HCT116 (cell line): ENCODE measurements around the gene MTA3. TPM values are rescaled to one million over a fixed set of nuclear protein-coding genes. Genes with fewer than 3 reads are reported as not detected.

Experiments used
- ATAC-seq: fragments of 200-7000 bp; cut with Tn5 transposase; 2 replicates; pipeline ENCODE4 v1.9.1; 2020; ENCODE audit warnings: mild to moderate bottlenecking, moderate library complexity
- BruUV-seq: library from RNA; stranded (reverse); fragments of 400-500 nt; replicated peaks from 2 replicates; lab custom pipeline; 2021; lab: Mats Ljungman, UMichigan
- CTCF ChIA-PET: fragments of 300-600 bp; sonication (Branson Sonifier 250); formaldehyde crosslinking; loops from one replicate; lab custom pipeline; 2021; ENCODE audit warnings: antibody characterized with exemption; lab: Charles Lee
- POLR2A ChIA-PET: fragments of 300-600, 350-600 bp; sonication (Branson Sonifier 250); formaldehyde crosslinking; loops from one replicate; lab custom pipeline; 2021; ENCODE audit warnings: antibody characterized with exemption; lab: Charles Lee
- RAD21 ChIA-PET, 2 experiments: fragments of 300-600 bp; sonication (Branson Sonifier 250); formaldehyde crosslinking; loops; one replicate each; lab custom pipeline; 2023; ENCODE audit warnings: low total read pairs in 2 of 2; ENCODE audit not compliant: uncharacterized antibody in 2 of 2, unreplicated experiment in 2 of 2, low non-redundant PET in 1 of 2; lab: Charles Lee
- DNase-seq: peaks from one replicate; pipeline ENCODE4 v3.0.0-alpha.2; 2010; ENCODE audit warnings: low read depth, low spot score
- H2AFZ ChIP-seq: fragments of 200-600 bp; shearing (Covaris generic), sonication (generic); 2 replicates; pipeline ENCODE4 v1.6.1; 2017; ENCODE audit warnings: low read depth, mixed run types, mixed read lengths, antibody characterized with exemption, low read length; ENCODE audit not compliant: poor library complexity, severe bottlenecking
- H3K27ac ChIP-seq: 2 replicates; pipeline ENCODE4 v1.5.1; 2012; ENCODE audit warnings: low read depth, low read length
- H3K27me3 ChIP-seq: fragments of 200-600 bp; sonication (generic); 2 replicates; pipeline ENCODE4 v1.6.1; 2016; ENCODE audit warnings: mixed run types, low read length, mixed read lengths; ENCODE audit not compliant: insufficient read depth
- H3K36me3 ChIP-seq, 2 experiments: fragments of 200-500 bp in 1 of 2; fragments of 200-600 bp in 1 of 2; sonication (Bioruptor generic) in 1 of 2; sonication (generic) in 1 of 2; 2 replicates each; pipeline versions ENCODE4 v1.5.1 to v1.6.1; 2014 to 2016; ENCODE audit warnings: low read length in 2 of 2, inconsistent platforms in 1 of 2, mixed read lengths in 1 of 2, mixed run types in 1 of 2; ENCODE audit not compliant: insufficient read depth in 2 of 2, control insufficient read depth in 1 of 2
- H3K4me1 ChIP-seq, 2 experiments: fragments of 200-600 bp in 1 of 2; sonication (generic) in 1 of 2; 2 replicates each; pipeline versions ENCODE4 v1.5.1 to v1.6.1; 2012 to 2017; ENCODE audit warnings: low read length in 2 of 2, inconsistent platforms in 1 of 2, mild to moderate bottlenecking in 1 of 2, mixed read lengths in 1 of 2, mixed run types in 1 of 2, moderate library complexity in 1 of 2; ENCODE audit not compliant: insufficient read depth in 2 of 2, control insufficient read depth in 1 of 2
- H3K4me2 ChIP-seq: fragments of 200-600 bp; sonication (generic); 2 replicates; pipeline ENCODE4 v1.6.1; 2017; ENCODE audit warnings: mixed run types, low read length, mixed read lengths
- H3K4me3 ChIP-seq, 2 experiments: fragments of 200-600 bp in 1 of 2; sonication (generic) in 1 of 2; replicated peaks in 1 of 2; 2 replicates each; pipeline ENCODE4 v1.5.1; 2011 to 2016; ENCODE audit warnings: low read length in 2 of 2, control low read depth in 1 of 2, low read depth in 1 of 2, mild to moderate bottlenecking in 1 of 2, mixed read lengths in 1 of 2, mixed run types in 1 of 2
- H3K79me2 ChIP-seq: fragments of 200-600 bp; sonication (generic); 2 replicates; pipeline ENCODE4 v1.6.1; 2017; ENCODE audit warnings: mild to moderate bottlenecking, mixed run types, low read length, moderate library complexity, mixed read lengths; ENCODE audit not compliant: insufficient read depth
- H3K9ac ChIP-seq: fragments of 200-600 bp; sonication (generic); 2 replicates; pipeline ENCODE4 v1.6.1; 2016; ENCODE audit warnings: low read length, mixed read lengths
- H3K9me2 ChIP-seq: fragments of 200-600 bp; sonication (generic), shearing (Covaris generic); 2 replicates; pipeline ENCODE4 v1.6.1; 2017; ENCODE audit warnings: mixed run types, mild to moderate bottlenecking, moderate library complexity; ENCODE audit not compliant: insufficient read depth
- H3K9me3 ChIP-seq, 2 experiments: fragments of 200-500 bp in 1 of 2; fragments of 200-600 bp in 1 of 2; sonication (Bioruptor generic) in 1 of 2; sonication (generic) in 1 of 2; 2 replicates each; pipeline ENCODE4 v1.6.1; 2014 to 2017; ENCODE audit warnings: low read length in 2 of 2, mixed read lengths in 2 of 2, inconsistent platforms in 1 of 2, low read depth in 1 of 2, mild to moderate bottlenecking in 1 of 2, mixed run types in 1 of 2, moderate library complexity in 1 of 2; ENCODE audit not compliant: control insufficient read depth in 1 of 2, insufficient read depth in 1 of 2
- H4K20me1 ChIP-seq: fragments of 200-600 bp; sonication (generic), shearing (Covaris generic); 2 replicates; pipeline ENCODE4 v1.6.1; 2017; ENCODE audit warnings: mixed run types, mild to moderate bottlenecking, moderate library complexity; ENCODE audit not compliant: insufficient read depth
- CEBPB ChIP-seq: IDR thresholded peaks from 2 replicates; pipeline ENCODE4 v1.6.1; 2012; ENCODE audit warnings: low read depth
- ELF1 ChIP-seq: IDR thresholded peaks from 2 replicates; pipeline ENCODE4 v1.6.1; 2012; ENCODE audit warnings: low read depth, borderline replicate concordance
- POLR2A ChIP-seq: IDR thresholded peaks from 2 replicates; pipeline ENCODE4 v1.7.0; 2011; ENCODE audit warnings: borderline replicate concordance; ENCODE audit not compliant: insufficient read depth, insufficient read length; ENCODE audit errors: extremely low read depth
- POLR2AphosphoS5 ChIP-seq: IDR thresholded peaks from 2 replicates; pipeline ENCODE4 v1.6.1; 2011; ENCODE audit warnings: mild to moderate bottlenecking, low read depth, low read length, moderate library complexity
- RAD21 ChIP-seq: IDR thresholded peaks from 2 replicates; pipeline ENCODE4 v1.6.1; 2012; ENCODE audit warnings: low read depth, mild to moderate bottlenecking
- YY1 ChIP-seq: IDR thresholded peaks from 2 replicates; pipeline ENCODE4 v1.6.1; 2011; ENCODE audit warnings: low read length, low read depth, moderate library complexity, mild to moderate bottlenecking; ENCODE audit not compliant: insufficient replicate concordance; ENCODE audit errors: extremely low read depth
- ZBTB33 ChIP-seq: IDR thresholded peaks from 2 replicates; pipeline ENCODE4 v1.6.1; 2011; ENCODE audit warnings: mild to moderate bottlenecking, low read length, moderate library complexity; ENCODE audit not compliant: insufficient replicate concordance; ENCODE audit errors: extremely low read depth
- ZFX ChIP-seq: fragments of 450-650 bp; IDR thresholded peaks from 2 replicates; pipeline ENCODE4 v1.6.1; 2017
- intact Hi-C: fragments of 100-400 bp; cut with micrococcal nuclease; formaldehyde crosslinking; loops from 2 replicates; pipeline ENCODE4 v1.10.0; 2022
- total RNA-seq: library from RNA; stranded (reverse); gene quantifications from one replicate; pipeline ENCODE4 v1.2.1, GENCODE V29; 2021; ENCODE audit not compliant: unreplicated experiment

The MTA3 gene
- total RNA-seq, 1 experiment from 2014 or later, result 46.3 TPM

- DNase-seq, result no peak
- no peak for ATAC-seq
- ChIA-PET POLR2A (no interaction called here), RAD21 (no interaction called here), CTCF (no interaction called here)
- H3K79me2 ChIP-seq, result no peaks in the 10 kb centered on the region
- no peaks in the 10 kb centered on the region for H4K20me1 ChIP-seq
- no peak for TF ChIP-seq YY1
- no peak for TF ChIP-seq CEBPB
- no peak for TF ChIP-seq ZBTB33
- no peaks in the 10 kb centered on the region for H3K9me3 ChIP-seq
- no peaks in the 10 kb centered on the region for H3K27me3 ChIP-seq
- no peak overlapping the region for H2AFZ ChIP-seq
- H3K4me2 ChIP-seq, result no peak overlapping the region
- intact Hi-C loops, result no loop called here
- no peak overlapping the region for H3K9ac ChIP-seq
- BruUV-seq, result no TSS peak
- no peaks in the 10 kb centered on the region for H3K9me2 ChIP-seq
- no peaks in the 10 kb centered on the region for H3K4me1 ChIP-seq
- no peak overlapping the region for H3K4me3 ChIP-seq
- H3K36me3 ChIP-seq, result no peaks in the 10 kb centered on the region
- no peak overlapping the region for H3K27ac ChIP-seq
Observed at GRCh38 chr2:42658306-42658705, 89.9 kb downstream of the MTA3 start.

- H3K4me2 ChIP-seq, result no peak overlapping the region
- no peaks in the 10 kb centered on the region for H3K27me3 ChIP-seq
- no peaks in the 10 kb centered on the region for H3K79me2 ChIP-seq
- no peaks in the 10 kb centered on the region for H4K20me1 ChIP-seq
- no peaks in the 10 kb centered on the region for H3K9me2 ChIP-seq
- no peaks in the 10 kb centered on the region for H3K4me1 ChIP-seq
- TF ChIP-seq RAD21 (no peak), YY1 (no peak), ZBTB33 (no peak), POLR2AphosphoS5 (no peak), ELF1 (no peak), POLR2A (no peak), ZFX (no peak)
- TF ChIP-seq, all 23 proteins: peak for 0
- no peak overlapping the region for H3K27ac ChIP-seq
- BruUV-seq, result no TSS peak
- H3K9ac ChIP-seq, result no peak overlapping the region
- no peak overlapping the region for H3K4me3 ChIP-seq
- ChIA-PET RAD21 (no interaction called here), CTCF (no interaction called here), POLR2A (no interaction called here)
- H3K36me3 ChIP-seq, result no peaks in the 10 kb centered on the region
- no peak overlapping the region for H2AFZ ChIP-seq
- DNase-seq (no peak), ATAC-seq (no peak)
- intact Hi-C loops, result loop anchor here (5.0 to 10.0 kb wide), 2 partner anchors 147 to 795 kb away; no protein-coding TSS in a partner anchor
- no peaks in the 10 kb centered on the region for H3K9me3 ChIP-seq
Observed at GRCh38 chr2:42659609-42660008, 91.2 kb downstream of the MTA3 start.
